Measurements from ENCODE around the gene RPL27A. TPM values are rescaled to one million over a fixed set of nuclear protein-coding genes. Genes with fewer than 3 reads are reported as not detected.

The RPL27A gene
- total RNA-seq, 1 experiment from 2014 or later, result 1,103 TPM

DNA sequence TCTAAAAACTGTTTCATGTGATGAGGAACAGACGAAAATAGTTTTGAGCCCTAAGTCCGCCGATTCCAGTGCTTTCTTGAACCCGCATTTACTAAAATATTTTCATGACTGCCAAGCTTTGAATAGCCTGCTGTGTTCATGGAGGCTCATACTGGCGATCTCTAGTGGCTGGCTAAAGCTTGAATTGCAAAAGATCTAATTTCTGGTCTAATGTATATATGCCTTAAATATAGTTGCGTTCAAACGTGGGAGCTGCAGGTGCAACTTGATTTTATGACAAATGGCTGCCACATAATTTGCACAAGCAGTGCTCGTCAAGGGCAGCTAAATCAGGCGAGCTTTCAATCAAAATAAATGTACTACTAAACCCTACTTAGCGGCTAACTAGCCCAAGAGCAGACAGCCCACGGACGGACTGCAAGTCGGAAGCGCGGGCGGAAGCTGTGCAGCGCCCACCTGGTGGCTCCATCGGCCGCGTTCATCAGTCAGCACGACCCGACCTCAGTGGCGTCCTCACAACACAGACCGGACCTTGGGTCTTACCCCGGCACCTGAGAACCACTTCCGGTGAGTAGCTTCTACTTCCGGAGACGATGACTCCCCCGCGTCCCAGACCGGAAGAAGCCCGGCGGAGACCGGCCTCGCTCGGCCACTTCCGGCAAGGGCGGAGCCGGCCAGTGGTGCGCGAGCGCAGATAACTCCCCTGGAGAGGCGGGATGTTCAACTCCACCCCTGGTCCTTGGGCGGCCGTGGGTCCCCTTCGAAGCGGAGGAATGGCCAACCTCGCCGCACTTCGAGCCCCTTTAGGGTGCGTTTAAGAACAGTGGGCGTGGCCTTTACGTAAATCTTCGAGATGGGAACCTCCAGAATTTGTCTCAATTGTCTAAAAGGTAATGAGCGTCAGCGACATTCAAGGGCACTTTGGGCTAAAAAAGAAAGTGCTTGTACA is 6.1 kb downstream of the RPL27A start (continued):
- TF ChIP-seq, protein P1, sequence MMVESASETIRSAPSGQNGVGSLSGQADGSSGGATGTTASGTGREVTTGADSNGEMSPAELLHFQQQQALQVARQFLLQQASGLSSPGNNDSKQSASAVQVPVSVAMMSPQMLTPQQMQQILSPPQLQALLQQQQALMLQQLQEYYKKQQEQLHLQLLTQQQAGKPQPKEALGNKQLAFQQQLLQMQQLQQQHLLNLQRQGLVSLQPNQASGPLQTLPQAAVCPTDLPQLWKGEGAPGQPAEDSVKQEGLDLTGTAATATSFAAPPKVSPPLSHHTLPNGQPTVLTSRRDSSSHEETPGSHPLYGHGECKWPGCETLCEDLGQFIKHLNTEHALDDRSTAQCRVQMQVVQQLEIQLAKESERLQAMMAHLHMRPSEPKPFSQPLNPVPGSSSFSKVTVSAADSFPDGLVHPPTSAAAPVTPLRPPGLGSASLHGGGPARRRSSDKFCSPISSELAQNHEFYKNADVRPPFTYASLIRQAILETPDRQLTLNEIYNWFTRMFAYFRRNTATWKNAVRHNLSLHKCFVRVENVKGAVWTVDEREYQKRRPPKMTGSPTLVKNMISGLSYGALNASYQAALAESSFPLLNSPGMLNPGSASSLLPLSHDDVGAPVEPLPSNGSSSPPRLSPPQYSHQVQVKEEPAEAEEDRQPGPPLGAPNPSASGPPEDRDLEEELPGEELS (CRISPR knock-in tag; IDR thresholded peaks at IDR 0.05), result 0 out of 2 replicates have a peak, but pooled peaks have one; percentile 74
- TF ChIP-seq RELA (CRISPR knock-in tag; IDR thresholded peaks at IDR 0.05; ENCODE audit: borderline replicate concordance) (0 out of 2 replicates have a peak, but pooled peaks have one; percentile 48), SMAD3 (CRISPR knock-in tag; IDR thresholded peaks at IDR 0.05; ENCODE audit: borderline replicate concordance) (peak; percentile 86; the same call in 1 of the 2 replicates), ZNF219 (CRISPR knock-in tag; IDR thresholded peaks at IDR 0.05; ENCODE audit: borderline replicate concordance) (no peak), FOXP1 (CRISPR knock-in tag; IDR thresholded peaks at IDR 0.05; ENCODE audit: borderline replicate concordance) (peak; percentile 95), ZNF138 (CRISPR knock-in tag; conservative IDR thresholded peaks at IDR 0.05) (peak; percentile 35), ESRRA (CRISPR knock-in tag; IDR thresholded peaks at IDR 0.05; ENCODE audit: borderline replicate concordance) (peak; percentile 92), ZNF671 (CRISPR knock-in tag; IDR thresholded peaks at IDR 0.05) (peak; percentile 96), EMX1 (CRISPR knock-in tag; IDR thresholded peaks at IDR 0.05) (peak; percentile 97), ELF4 (CRISPR knock-in tag; IDR thresholded peaks at IDR 0.05; ENCODE audit: low read depth) (no peak; the same call in 1 of the 2 replicates), PRRX2 (CRISPR knock-in tag; IDR thresholded peaks at IDR 0.05) (peak; percentile 97), CBFB (CRISPR knock-in tag; IDR thresholded peaks at IDR 0.05; ENCODE audit: low read depth) (peak; percentile 93), ZNF416 (CRISPR knock-in tag; IDR thresholded peaks at IDR 0.05) (peak; percentile 97), TP53 (CRISPR knock-in tag; IDR thresholded peaks at IDR 0.05) (0 out of 2 replicates have a peak, but pooled peaks have one; percentile 57), CREM (CRISPR knock-in tag; IDR thresholded peaks at IDR 0.05) (peak; percentile 76; the same call in 1 of the 2 replicates), KAT7 (CRISPR knock-in tag; IDR thresholded peaks at IDR 0.05; ENCODE audit: borderline replicate concordance) (no peak), ZNF263 (CRISPR knock-in tag; IDR thresholded peaks at IDR 0.05; ENCODE audit: low read depth) (0 out of 2 replicates have a peak, but pooled peaks have one; percentile 41), ETV6 (CRISPR knock-in tag; IDR thresholded peaks at IDR 0.05) (peak; percentile 89)
- TF ChIP-seq, protein P2, sequence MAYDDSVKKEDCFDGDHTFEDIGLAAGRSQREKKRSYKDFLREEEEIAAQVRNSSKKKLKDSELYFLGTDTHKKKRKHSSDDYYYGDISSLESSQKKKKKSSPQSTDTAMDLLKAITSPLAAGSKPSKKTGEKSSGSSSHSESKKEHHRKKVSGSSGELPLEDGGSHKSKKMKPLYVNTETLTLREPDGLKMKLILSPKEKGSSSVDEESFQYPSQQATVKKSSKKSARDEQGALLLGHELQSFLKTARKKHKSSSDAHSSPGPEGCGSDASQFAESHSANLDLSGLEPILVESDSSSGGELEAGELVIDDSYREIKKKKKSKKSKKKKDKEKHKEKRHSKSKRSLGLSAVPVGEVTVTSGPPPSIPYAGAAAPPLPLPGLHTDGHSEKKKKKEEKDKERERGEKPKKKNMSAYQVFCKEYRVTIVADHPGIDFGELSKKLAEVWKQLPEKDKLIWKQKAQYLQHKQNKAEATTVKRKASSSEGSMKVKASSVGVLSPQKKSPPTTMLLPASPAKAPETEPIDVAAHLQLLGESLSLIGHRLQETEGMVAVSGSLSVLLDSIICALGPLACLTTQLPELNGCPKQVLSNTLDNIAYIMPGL (CRISPR knock-in tag; IDR thresholded peaks at IDR 0.05), result peak; percentile 92
- TF ChIP-seq, protein P3, sequence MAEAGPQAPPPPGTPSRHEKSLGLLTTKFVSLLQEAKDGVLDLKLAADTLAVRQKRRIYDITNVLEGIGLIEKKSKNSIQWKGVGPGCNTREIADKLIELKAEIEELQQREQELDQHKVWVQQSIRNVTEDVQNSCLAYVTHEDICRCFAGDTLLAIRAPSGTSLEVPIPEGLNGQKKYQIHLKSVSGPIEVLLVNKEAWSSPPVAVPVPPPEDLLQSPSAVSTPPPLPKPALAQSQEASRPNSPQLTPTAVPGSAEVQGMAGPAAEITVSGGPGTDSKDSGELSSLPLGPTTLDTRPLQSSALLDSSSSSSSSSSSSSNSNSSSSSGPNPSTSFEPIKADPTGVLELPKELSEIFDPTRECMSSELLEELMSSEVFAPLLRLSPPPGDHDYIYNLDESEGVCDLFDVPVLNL (CRISPR knock-in tag; IDR thresholded peaks at IDR 0.05; ENCODE audit: borderline replicate concordance, low read depth), result no peak
- TF ChIP-seq, protein P4, sequence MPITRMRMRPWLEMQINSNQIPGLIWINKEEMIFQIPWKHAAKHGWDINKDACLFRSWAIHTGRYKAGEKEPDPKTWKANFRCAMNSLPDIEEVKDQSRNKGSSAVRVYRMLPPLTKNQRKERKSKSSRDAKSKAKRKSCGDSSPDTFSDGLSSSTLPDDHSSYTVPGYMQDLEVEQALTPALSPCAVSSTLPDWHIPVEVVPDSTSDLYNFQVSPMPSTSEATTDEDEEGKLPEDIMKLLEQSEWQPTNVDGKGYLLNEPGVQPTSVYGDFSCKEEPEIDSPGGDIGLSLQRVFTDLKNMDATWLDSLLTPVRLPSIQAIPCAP (CRISPR knock-in tag; IDR thresholded peaks at IDR 0.05), result peak; percentile 80
